K562 (cell line): ENCODE data around the gene RIIAD1. TPM values are rescaled to one million over a fixed set of nuclear protein-coding genes. Genes with fewer than 3 reads are reported as not detected.

Experiments
- AFF1 ChIP-seq, 2 experiments: fragments of 450-650 bp; IDR thresholded peaks; 2 replicates each; pipeline ENCODE4 v1.6.1; 2018; ENCODE audit warnings: mild to moderate bottlenecking in 2 of 2, low read depth in 1 of 2; ENCODE audit not compliant: partially characterized antibody in 2 of 2
- BDP1 ChIP-seq: IDR thresholded peaks from 3 replicates; pipeline ENCODE4 v1.6.1; 2011; ENCODE audit not compliant: insufficient read length, insufficient read depth
- CREM ChIP-seq: IDR thresholded peaks from 2 replicates; pipeline ENCODE4 v1.6.1; 2014; ENCODE audit warnings: antibody characterized with exemption, low read depth
- FOXJ2 ChIP-seq: fragments of 200-800 bp; sonication (Bioruptor generic); IDR thresholded peaks from 2 replicates; pipeline ENCODE4 v1.6.1; 2016; ENCODE audit warnings: missing genetic modification characterization, missing compliant biosample characterization
- GTF3C2 ChIP-seq: IDR thresholded peaks from 3 replicates; pipeline ENCODE4 v1.6.1; 2011; ENCODE audit warnings: borderline replicate concordance, mild to moderate bottlenecking, moderate library complexity; ENCODE audit not compliant: insufficient read length; ENCODE audit errors: extremely low read depth
- NRF1 ChIP-seq, 2 experiments: fragments of 450-650 bp; IDR thresholded peaks in 1 of 2; conservative IDR thresholded peaks in 1 of 2; 2 replicates each; pipeline ENCODE4 v1.6.1; 2014; ENCODE audit warnings: mild to moderate bottlenecking in 2 of 2
- PRDM10 ChIP-seq: fragments of 450-650 bp; IDR thresholded peaks from 2 replicates; pipeline ENCODE4 v1.6.1; 2018; ENCODE audit not compliant: partially characterized antibody
- SMARCC2 ChIP-seq: fragments of 450-650 bp; IDR thresholded peaks from 2 replicates; pipeline ENCODE4 v1.6.1; 2017; ENCODE audit warnings: antibody characterized with exemption, moderate library complexity, mild to moderate bottlenecking, low read depth
- STAT5B ChIP-seq: fragments of 250-450 bp; sonication (Bioruptor Pico); IDR thresholded peaks from 2 replicates; pipeline ENCODE4 v1.8.0; 2021; ENCODE audit warnings: mild to moderate bottlenecking, inconsistent platforms
- STAT6 ChIP-seq: sonication (generic); formaldehyde crosslinking; IDR thresholded peaks from 2 replicates; pipeline ENCODE4 v1.8.1; 2023; ENCODE audit warnings: mild to moderate bottlenecking, missing genetic modification reagents
- TCF7L2 ChIP-seq: fragments of 150-350 bp; IDR thresholded peaks from 2 replicates; pipeline ENCODE4 v1.6.1; 2016; ENCODE audit warnings: low read depth, mild to moderate bottlenecking, low read length, moderate library complexity
- polyA plus RNA-seq, 8 experiments: library from polyadenylated mRNA; depleted of rRNA in 4 of 8; stranded (reverse) in 5 of 8; unstranded in 3 of 8; fragments of >200 nt; fragmentation: Nextera tagmentation in 2 of 8; fragmentation: Illumina TruSeq in 1 of 8; extraction: Ambion mirVana in 2 of 8; extraction: Trizol in 1 of 8; gene quantifications; 2 replicates each; pipeline versions ENCODE4 v1.2.1 to v1.2.3, GENCODE V29; 2011 to 2014; ENCODE audit warnings: inconsistent platforms in 1 of 8, missing spikeins in 1 of 8
- total RNA-seq, 7 experiments: library from RNA; depleted of rRNA in 6 of 7; stranded (reverse); fragments of >200 nt in 6 of 7; fragmentation: Illumina TruSeq in 2 of 7; extraction: Trizol in 2 of 7; gene quantifications; 2 replicates each; pipeline versions ENCODE4 v1.2.1 to v1.2.3, GENCODE V29; 2011 to 2021; ENCODE audit warnings: low replicate concordance in 1 of 7

Gene RIIAD1
- total and polyA plus RNA-seq, 9 of the 15 experiments (the other 6 are each of a cell fraction or from before 2014, with no cell fraction given) = not detected

GRCh38 chr1:151716771-151717631 is 4.3 kb upstream of the RIIAD1 start, which contains the start of gene CELF3 (continued):
- TF ChIP-seq GTF3C2 (no peak), FOXJ2 (no peak), TCF7L2 (no peak), CREM (no peak; the same call in 1 of the 2 replicates), AFF1 (IDR thresholded peaks at IDR 0.05; ENCODE audit: low read depth in 1 of 2, partially characterized antibody in 2 of 2) (peak in 1 of 2 experiments; percentile 96), STAT6 (no peak), SMARCC2 (no peak), PRDM10 (no peak), NRF1 (conservative IDR thresholded peaks at IDR 0.05 in 1 of 2, IDR thresholded peaks at IDR 0.05 in 1 of 2) (no peak), STAT5B (CRISPR knock-in tag) (no peak), BDP1 (no peak)
